Transverse colon (tissue), 4 donors: ENCODE data around the gene RAPGEF4. TPM values are rescaled to one million over a fixed set of nuclear protein-coding genes. Genes with fewer than 3 reads are reported as not detected.

Experiments
- DNase-seq: peaks from one replicate; pipeline ENCODE4 v3.0.0-alpha.2; 2019
- H3K27ac ChIP-seq, 4 donors: fragments of 200-600 bp; sonication (generic); 2 replicates each; pipeline ENCODE4 v1.5.1; 2016 to 2018; ENCODE audit warnings: inconsistent platforms in 4 of 4
- H3K27me3 ChIP-seq: fragments of 200-600 bp; sonication (generic); 2 replicates; pipeline ENCODE4 v1.5.1; 2017; ENCODE audit warnings: inconsistent platforms
- H3K36me3 ChIP-seq, 4 donors: fragments of 200-600 bp; sonication (generic); 2 replicates each; pipeline ENCODE4 v1.5.1; 2017 to 2019; ENCODE audit warnings: inconsistent platforms in 4 of 4
- H3K4me1 ChIP-seq, 4 donors: fragments of 200-600 bp; sonication (generic); 2 replicates each; pipeline ENCODE4 v1.5.1; 2017 to 2020; ENCODE audit warnings: inconsistent platforms in 4 of 4
- H3K4me3 ChIP-seq, 4 donors: fragments of 200-600 bp; sonication (generic); 1 replicate in 1 of 4; 2 replicates in 3 of 4; pipeline versions ENCODE4 v1.5.1 to v1.6.1; 2017 to 2019; ENCODE audit warnings: inconsistent platforms in 4 of 4
- H3K9me3 ChIP-seq, 2 donors: fragments of 200-600 bp; sonication (generic); 2 replicates each; pipeline ENCODE4 v1.5.1; 2017 to 2019; ENCODE audit warnings: inconsistent platforms in 2 of 2
- EP300 ChIP-seq: sonication (generic); formaldehyde crosslinking; IDR thresholded peaks from one replicate; pipeline ENCODE4 v1.6.1; 2017; ENCODE audit warnings: antibody characterized with exemption, low read depth
- POLR2A ChIP-seq: fragments of 450-650 bp; IDR thresholded peaks from one replicate; pipeline ENCODE4 v1.6.1; 2016; ENCODE audit warnings: antibody characterized with exemption, mild to moderate bottlenecking, moderate library complexity
- POLR2AphosphoS5 ChIP-seq, 3 donors: sonication (generic); formaldehyde crosslinking; IDR thresholded peaks; one replicate each; pipeline ENCODE4 v1.6.1; 2016; ENCODE audit warnings: antibody characterized with exemption in 3 of 3
- WGBS, 2 donors: methylation state at CpG; one replicate each; pipeline ENCODE4 v1.1.5; 2018; ENCODE audit warnings: low coverage in 1 of 2; 5-methylcytosine and 5-hydroxymethylcytosine counted together
- in situ Hi-C, 4 donors: fragments of 200-750 bp; cut with MboI; loops; one replicate each; pipeline versions ENCODE4 v1.15.0 to v1.15.1; 2017; ENCODE audit warnings: low sequenced_read_pairs in 3 of 4, low pct_ligation_motif_present in 1 of 4, low pct_unique_long_range_greater_than_20kb in 1 of 4
- intact Hi-C: fragments of 100-400 bp; cut with DNase I; formaldehyde crosslinking; loops from one replicate; pipeline ENCODE4 v1.15.1; 2023; ENCODE audit warnings: low total_unique reads
- total RNA-seq, 4 donors: library from RNA; depleted of rRNA; stranded (reverse); fragments of >200 nt; gene quantifications; one replicate each; pipeline ENCODE4 v1.1.0, GENCODE V29; 2016
- TF ChIP-seq, protein P1 (sequence below), 5 experiments: fragments of 200-600 bp in 3 of 5; fragments of 450-650 bp in 2 of 5; sonication (generic) in 3 of 5; IDR thresholded peaks; 1 replicate in 2 of 5; 2 replicates in 3 of 5; pipeline ENCODE4 v1.5.1; 2016 to 2017; ENCODE audit warnings: antibody characterized with exemption in 5 of 5, inconsistent platforms in 3 of 5, mild to moderate bottlenecking in 2 of 5, moderate library complexity in 1 of 5

Gene RAPGEF4
- total RNA-seq, 4 donors from 2014 or later = 1.4 to 12.3 (median 2.2) TPM; not detected in 1

DNA sequence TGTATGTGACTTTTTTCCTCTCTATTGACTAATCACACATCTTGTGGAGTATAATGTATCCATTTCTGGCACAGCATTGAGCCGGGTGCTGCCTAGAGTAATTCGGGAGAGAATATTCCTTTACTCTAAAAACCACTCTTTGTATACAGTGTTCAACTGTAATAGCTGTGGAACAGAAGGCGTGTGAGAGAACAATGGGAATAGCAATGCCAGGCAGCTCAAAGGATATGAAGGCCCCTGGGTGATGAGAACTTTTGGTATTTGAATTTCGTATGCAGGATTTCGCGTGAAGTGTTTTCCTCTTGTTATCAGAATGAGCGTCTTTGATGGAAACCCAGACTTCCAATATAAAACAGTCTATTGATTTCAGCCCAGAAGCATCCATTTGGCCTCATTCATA, 255.4 kb downstream of the RAPGEF4 start:
- TF ChIP-seq EP300 = no peak
- no peak for TF ChIP-seq POLR2A
- TF ChIP-seq POLR2AphosphoS5 (IDR thresholded peaks at IDR 0.05) = no peak
- TF ChIP-seq, protein P1, sequence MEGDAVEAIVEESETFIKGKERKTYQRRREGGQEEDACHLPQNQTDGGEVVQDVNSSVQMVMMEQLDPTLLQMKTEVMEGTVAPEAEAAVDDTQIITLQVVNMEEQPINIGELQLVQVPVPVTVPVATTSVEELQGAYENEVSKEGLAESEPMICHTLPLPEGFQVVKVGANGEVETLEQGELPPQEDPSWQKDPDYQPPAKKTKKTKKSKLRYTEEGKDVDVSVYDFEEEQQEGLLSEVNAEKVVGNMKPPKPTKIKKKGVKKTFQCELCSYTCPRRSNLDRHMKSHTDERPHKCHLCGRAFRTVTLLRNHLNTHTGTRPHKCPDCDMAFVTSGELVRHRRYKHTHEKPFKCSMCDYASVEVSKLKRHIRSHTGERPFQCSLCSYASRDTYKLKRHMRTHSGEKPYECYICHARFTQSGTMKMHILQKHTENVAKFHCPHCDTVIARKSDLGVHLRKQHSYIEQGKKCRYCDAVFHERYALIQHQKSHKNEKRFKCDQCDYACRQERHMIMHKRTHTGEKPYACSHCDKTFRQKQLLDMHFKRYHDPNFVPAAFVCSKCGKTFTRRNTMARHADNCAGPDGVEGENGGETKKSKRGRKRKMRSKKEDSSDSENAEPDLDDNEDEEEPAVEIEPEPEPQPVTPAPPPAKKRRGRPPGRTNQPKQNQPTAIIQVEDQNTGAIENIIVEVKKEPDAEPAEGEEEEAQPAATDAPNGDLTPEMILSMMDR (IDR thresholded peaks at IDR 0.05) = no peak
- no peak for DNase-seq
- Histone ChIP-seq H3K27ac (no peak overlapping the region), H3K9me3 (no peaks in the 10 kb centered on the region), H3K4me3 (no peak overlapping the region), H3K36me3 (no peaks in the 10 kb centered on the region), H3K27me3 (no peaks in the 10 kb centered on the region), H3K4me1 (peaks cover 0 to 4% (median 2%) of the 10 kb centered on the region in 4 donors)
- intact Hi-C loops (no loop called here), in situ Hi-C loops (no loop called here)
- WGBS, 2 donors = 84 to 86% methylated on average over 7 of the region's 7 CpGs

DNA sequence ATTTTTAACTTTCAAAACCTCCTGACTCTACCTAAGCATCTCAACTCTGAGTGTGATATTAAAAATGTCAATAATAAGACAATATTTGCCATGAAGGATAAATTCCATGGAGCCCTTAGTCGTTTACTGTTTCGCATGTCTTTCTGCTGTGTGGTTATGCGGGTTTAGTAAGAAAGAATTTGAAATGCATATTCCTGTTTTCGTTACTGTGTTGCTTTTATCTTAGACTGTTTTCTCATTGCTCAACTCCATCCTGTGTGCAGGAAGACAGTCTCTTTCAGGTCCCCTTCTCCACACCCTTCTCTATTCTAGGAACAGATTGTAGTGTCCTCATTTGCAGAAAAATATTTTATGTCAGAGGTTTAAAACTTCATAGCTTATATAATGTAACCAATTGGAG, 257.5 kb downstream of the RAPGEF4 start:
- Histone ChIP-seq H3K4me3 (no peak overlapping the region), H3K27me3 (no peaks in the 10 kb centered on the region), H3K4me1 (peaks cover 0 to 9% (median 2%) of the 10 kb centered on the region in 4 donors), H3K9me3 (no peaks in the 10 kb centered on the region), H3K27ac (no peak overlapping the region), H3K36me3 (no peaks in the 10 kb centered on the region)
- intact Hi-C loops (no loop called here), in situ Hi-C loops (no loop called here)
- DNase-seq = no peak
- 90% methylated on average over 4 of the region's 4 CpGs for WGBS, 2 donors
- TF ChIP-seq POLR2AphosphoS5 (IDR thresholded peaks at IDR 0.05) (no peak), POLR2A (no peak), EP300 (no peak)
- TF ChIP-seq, protein P1 (IDR thresholded peaks at IDR 0.05) = no peak

DNA sequence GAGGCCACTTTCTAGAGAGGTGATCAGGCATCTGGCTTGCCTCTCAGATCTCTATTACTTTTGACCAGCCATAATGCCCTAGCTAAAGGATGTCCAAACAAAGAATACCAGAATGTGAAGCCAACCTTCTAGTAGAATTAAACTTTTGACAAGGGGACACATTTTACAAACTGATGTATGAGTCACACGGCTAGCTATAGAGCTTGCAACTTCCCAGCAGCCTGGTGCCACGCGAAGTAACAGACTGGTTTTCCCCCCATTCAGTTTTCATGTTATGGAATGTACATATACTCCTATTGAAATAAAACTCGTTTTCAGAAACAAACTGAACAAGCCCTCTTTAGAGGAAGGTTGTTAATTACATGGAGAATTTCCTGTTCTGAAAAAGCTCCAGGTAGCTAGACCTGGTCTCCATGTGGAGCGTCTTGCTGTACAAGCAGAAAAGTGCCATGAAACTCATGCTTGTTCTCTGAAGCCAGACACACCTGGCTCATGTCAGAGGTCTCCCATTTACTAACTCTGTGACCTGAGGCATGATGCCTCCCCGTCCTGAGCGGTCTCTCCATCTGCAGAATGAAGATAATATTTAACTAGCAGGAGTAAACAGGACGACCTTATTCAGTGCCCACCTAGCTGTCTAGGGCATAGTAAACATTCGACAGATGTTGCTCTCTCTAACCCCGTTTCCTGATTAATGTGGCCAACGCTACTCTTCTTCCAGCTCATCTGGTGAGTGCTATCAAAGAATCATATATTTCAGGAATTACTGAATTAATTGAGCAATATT, 258.5 kb downstream of the RAPGEF4 start:
- Histone ChIP-seq H3K36me3 (no peaks in the 10 kb centered on the region), H3K9me3 (no peaks in the 10 kb centered on the region), H3K4me1 (peaks cover 0 to 9% (median 2%) of the 10 kb centered on the region in 4 donors), H3K4me3 (no peak overlapping the region), H3K27ac (no peak overlapping the region), H3K27me3 (no peaks in the 10 kb centered on the region)
- intact Hi-C loops = no loop called here
- TF ChIP-seq POLR2A = no peak
- TF ChIP-seq EP300 = no peak
- no peak for TF ChIP-seq POLR2AphosphoS5 (IDR thresholded peaks at IDR 0.05)
- TF ChIP-seq, protein P1 (IDR thresholded peaks at IDR 0.05) = no peak
- WGBS, 2 donors = 67 to 74% methylated on average over 4 to 11 of the region's 11 CpGs
- in situ Hi-C loops = no loop called here
- DNase-seq = no peak

DNA sequence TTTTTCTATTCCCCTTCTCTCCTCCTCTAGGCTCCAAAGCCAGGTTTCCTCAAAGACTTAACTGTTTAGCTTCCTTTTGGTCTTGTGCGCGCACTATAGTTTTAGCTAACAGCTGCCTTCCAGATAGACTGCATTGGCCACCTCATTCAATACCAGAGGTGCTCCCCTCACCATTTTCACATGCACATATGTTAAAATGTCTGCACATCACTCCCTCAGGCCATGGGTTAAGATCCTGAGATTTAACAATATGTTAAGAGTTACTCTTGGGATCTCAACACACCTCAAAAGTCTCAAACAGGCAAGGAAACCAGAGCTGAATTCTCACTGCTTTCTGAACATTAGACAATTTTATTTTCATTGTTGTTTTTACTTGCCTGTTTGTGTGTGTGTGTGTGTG, 259.2 kb downstream of the RAPGEF4 start:
- peaks cover 0 to 9% (median 2%) of the 10 kb centered on the region in 4 donors for H3K4me1 ChIP-seq
- H3K9me3 ChIP-seq = no peaks in the 10 kb centered on the region
- intact Hi-C loops = no loop called here
- in situ Hi-C loops = no loop called here
- no peak for DNase-seq
- no peaks in the 10 kb centered on the region for H3K27me3 ChIP-seq
- no peak overlapping the region for H3K27ac ChIP-seq
- TF ChIP-seq, protein P1 (IDR thresholded peaks at IDR 0.05) = no peak
- TF ChIP-seq POLR2A (no peak), POLR2AphosphoS5 (IDR thresholded peaks at IDR 0.05) (no peak), EP300 (no peak)
- no peak overlapping the region for H3K4me3 ChIP-seq
- 98 to 100% methylated on average over 2 of the region's 2 CpGs for WGBS, 2 donors
- no peaks in the 10 kb centered on the region for H3K36me3 ChIP-seq
